ENCODE measurements around the gene MIEF2. TPM values are rescaled to one million over a fixed set of nuclear protein-coding genes. Genes with fewer than 3 reads are reported as not detected.
A peak's percentile ranks its signal among the peaks of the same experiment; 100 is the strongest.

Gene MIEF2
- polyA plus RNA-seq, 1 of the 3 experiments (the other 2 are of a cell fraction) = 12.7 TPM

DNA sequence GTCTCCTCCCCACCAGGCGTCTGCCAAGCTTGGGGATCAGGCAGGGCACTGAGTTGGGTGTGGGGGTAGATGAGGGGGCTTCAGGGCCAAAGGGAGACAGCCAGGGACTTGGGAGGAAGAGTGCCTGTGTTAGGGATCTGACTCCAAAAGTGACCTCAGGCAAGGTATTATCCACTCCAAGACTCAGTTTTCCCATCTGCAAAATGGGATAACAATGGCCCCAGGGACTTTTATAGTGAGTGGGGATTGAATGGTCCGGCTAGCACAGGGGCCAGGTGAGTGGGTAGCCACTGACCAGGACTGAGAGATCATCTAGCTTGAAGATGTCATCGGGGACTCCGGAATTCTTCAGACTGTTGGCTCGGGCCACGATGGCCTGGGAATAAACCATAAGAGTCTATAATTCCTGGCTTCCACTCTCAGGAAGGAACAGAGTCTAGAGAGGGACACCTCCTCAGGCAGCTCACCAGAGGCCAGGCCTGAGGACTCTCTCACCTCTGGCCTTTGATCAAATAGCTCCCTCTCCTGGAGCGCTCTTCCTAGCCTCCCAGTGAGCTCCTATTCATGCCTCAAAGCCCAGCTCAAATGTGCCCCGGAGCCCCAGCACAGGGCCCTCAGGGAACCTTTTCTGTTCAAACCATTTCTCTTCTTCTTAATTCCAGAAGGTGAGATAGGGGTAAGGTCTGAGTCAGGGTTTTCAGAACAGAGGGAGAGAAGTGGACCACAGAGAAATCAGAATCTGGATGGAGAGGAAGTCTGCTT lies 5.4 kb upstream of the MIEF2 start (continued):
- TF ChIP-seq FOXM1 (IDR thresholded peaks at IDR 0.05; ENCODE audit: low read depth) (no peak), CHD2 (IDR thresholded peaks at IDR 0.05; ENCODE audit: low read length, partially characterized antibody) (no peak), YY1 (IDR thresholded peaks at IDR 0.05; ENCODE audit: low read depth) (no peak)

- Histone ChIP-seq H3K27me3 (ENCODE audit: insufficient read depth) (no peaks in the 10 kb centered on the region), H4K20me1 (ENCODE audit: insufficient read depth) (peaks cover 36% of the 10 kb centered on the region), H3K9me2 (no peaks in the 10 kb centered on the region), H2AFZ (ENCODE audit: low read depth) (no peak overlapping the region), H3K4me3 (ENCODE audit: low read depth in 2 of 2, low read length in 1 of 2) (no peak overlapping the region), H3K9me3 (no peaks in the 10 kb centered on the region), H3K36me3 (replicated peaks in 1 of 2; ENCODE audit: control insufficient read depth in 1 of 2, insufficient read depth in 2 of 2, low read length in 1 of 2) (peaks cover 19 to 52% of the 10 kb centered on the region in 2 experiments), H3K79me2 (ENCODE audit: insufficient read depth) (peaks cover 44% of the 10 kb centered on the region), H3F3A (replicated peaks; ENCODE audit: insufficient read depth) (peaks cover 12% of the 10 kb centered on the region), H3K9ac (no peak overlapping the region), H3K4me2 (peak overlapping the region; percentile 94), H3K4me1 (ENCODE audit: control insufficient read depth in 1 of 2, insufficient read depth in 2 of 2, low read depth in 1 of 2, low read length in 1 of 2) (peaks cover under 1 to 27% of the 10 kb centered on the region in 2 experiments; a peak in 2 of 4 replicates), H3K27ac (ENCODE audit: low read depth in 2 of 2, low read length in 1 of 2) (no peak overlapping the region)
- WGBS (ENCODE audit: low lambda C conversion rate) = 91% methylated on average over 2 of the region's 11 CpGs
- TF ChIP-seq, protein P1, sequence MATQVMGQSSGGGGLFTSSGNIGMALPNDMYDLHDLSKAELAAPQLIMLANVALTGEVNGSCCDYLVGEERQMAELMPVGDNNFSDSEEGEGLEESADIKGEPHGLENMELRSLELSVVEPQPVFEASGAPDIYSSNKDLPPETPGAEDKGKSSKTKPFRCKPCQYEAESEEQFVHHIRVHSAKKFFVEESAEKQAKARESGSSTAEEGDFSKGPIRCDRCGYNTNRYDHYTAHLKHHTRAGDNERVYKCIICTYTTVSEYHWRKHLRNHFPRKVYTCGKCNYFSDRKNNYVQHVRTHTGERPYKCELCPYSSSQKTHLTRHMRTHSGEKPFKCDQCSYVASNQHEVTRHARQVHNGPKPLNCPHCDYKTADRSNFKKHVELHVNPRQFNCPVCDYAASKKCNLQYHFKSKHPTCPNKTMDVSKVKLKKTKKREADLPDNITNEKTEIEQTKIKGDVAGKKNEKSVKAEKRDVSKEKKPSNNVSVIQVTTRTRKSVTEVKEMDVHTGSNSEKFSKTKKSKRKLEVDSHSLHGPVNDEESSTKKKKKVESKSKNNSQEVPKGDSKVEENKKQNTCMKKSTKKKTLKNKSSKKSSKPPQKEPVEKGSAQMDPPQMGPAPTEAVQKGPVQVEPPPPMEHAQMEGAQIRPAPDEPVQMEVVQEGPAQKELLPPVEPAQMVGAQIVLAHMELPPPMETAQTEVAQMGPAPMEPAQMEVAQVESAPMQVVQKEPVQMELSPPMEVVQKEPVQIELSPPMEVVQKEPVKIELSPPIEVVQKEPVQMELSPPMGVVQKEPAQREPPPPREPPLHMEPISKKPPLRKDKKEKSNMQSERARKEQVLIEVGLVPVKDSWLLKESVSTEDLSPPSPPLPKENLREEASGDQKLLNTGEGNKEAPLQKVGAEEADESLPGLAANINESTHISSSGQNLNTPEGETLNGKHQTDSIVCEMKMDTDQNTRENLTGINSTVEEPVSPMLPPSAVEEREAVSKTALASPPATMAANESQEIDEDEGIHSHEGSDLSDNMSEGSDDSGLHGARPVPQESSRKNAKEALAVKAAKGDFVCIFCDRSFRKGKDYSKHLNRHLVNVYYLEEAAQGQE (IDR thresholded peaks at IDR 0.05; ENCODE audit: low read depth, low read length) = peak; percentile 39; the same call in 1 of the 2 replicates
- TF ChIP-seq FOXM1 (IDR thresholded peaks at IDR 0.05; ENCODE audit: low read depth) = no peak
- ChIA-PET CTCF (interaction anchor here (0.8 to 1.4 kb wide), 2 partner anchors 9 to 27 kb away, joined by 3 read pairs; no protein-coding TSS in a partner anchor), POLR2A (no interaction called here)
- DNase-seq = no peak
Observed at GRCh38 chr17:18256351-18256750, 4.1 kb upstream of the MIEF2 start.

- H4K20me1 ChIP-seq (ENCODE audit: insufficient read depth) = peaks cover 36% of the 10 kb centered on the region
- TF ChIP-seq NRF1 (IDR thresholded peaks at IDR 0.05; ENCODE audit: low read depth, low read length) = no peak
- no peak for TF ChIP-seq CTCF (IDR thresholded peaks at IDR 0.05)
- no peak for TF ChIP-seq TEAD4 (IDR thresholded peaks at IDR 0.05; ENCODE audit: borderline replicate concordance, insufficient read depth)
- no peak for TF ChIP-seq TAF1 (IDR thresholded peaks at IDR 0.05; ENCODE audit: borderline replicate concordance, low read depth, low read length)
- TF ChIP-seq ELF1 (IDR thresholded peaks at IDR 0.05) = no peak
- TF ChIP-seq RAD21 (IDR thresholded peaks at IDR 0.05; ENCODE audit: low read length) = no peak
- TF ChIP-seq, protein P2, sequence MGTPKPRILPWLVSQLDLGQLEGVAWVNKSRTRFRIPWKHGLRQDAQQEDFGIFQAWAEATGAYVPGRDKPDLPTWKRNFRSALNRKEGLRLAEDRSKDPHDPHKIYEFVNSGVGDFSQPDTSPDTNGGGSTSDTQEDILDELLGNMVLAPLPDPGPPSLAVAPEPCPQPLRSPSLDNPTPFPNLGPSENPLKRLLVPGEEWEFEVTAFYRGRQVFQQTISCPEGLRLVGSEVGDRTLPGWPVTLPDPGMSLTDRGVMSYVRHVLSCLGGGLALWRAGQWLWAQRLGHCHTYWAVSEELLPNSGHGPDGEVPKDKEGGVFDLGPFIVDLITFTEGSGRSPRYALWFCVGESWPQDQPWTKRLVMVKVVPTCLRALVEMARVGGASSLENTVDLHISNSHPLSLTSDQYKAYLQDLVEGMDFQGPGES (IDR thresholded peaks at IDR 0.05; ENCODE audit: low read depth, low read length) = no peak
- TF ChIP-seq, protein P3, sequence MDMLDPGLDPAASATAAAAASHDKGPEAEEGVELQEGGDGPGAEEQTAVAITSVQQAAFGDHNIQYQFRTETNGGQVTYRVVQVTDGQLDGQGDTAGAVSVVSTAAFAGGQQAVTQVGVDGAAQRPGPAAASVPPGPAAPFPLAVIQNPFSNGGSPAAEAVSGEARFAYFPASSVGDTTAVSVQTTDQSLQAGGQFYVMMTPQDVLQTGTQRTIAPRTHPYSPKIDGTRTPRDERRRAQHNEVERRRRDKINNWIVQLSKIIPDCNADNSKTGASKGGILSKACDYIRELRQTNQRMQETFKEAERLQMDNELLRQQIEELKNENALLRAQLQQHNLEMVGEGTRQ (IDR thresholded peaks at IDR 0.05; ENCODE audit: borderline replicate concordance, low read depth, low read length) = no peak
- no peak for TF ChIP-seq YY1 (IDR thresholded peaks at IDR 0.05; ENCODE audit: low read depth)
- TF ChIP-seq PBX3 (IDR thresholded peaks at IDR 0.05) = no peak
- TF ChIP-seq SIN3A (IDR thresholded peaks at IDR 0.05; ENCODE audit: borderline replicate concordance, low read depth, low read length) = no peak
- TF ChIP-seq MEF2A (IDR thresholded peaks at IDR 0.05; ENCODE audit: borderline replicate concordance, low read depth) = no peak
Observed at GRCh38 chr17:18256776-18257175, 3.7 kb upstream of the MIEF2 start.

More at GRCh38 chr17:18256776-18257175, 3.7 kb upstream of the MIEF2 start:
- no peak overlapping the region for H3K27ac ChIP-seq (ENCODE audit: low read depth in 2 of 2, low read length in 1 of 2)
- H3K36me3 ChIP-seq (replicated peaks in 1 of 2; ENCODE audit: control insufficient read depth in 1 of 2, insufficient read depth in 2 of 2, low read length in 1 of 2) = peaks cover 18 to 48% of the 10 kb centered on the region in 2 experiments
- no peaks in the 10 kb centered on the region for H3K27me3 ChIP-seq (ENCODE audit: insufficient read depth)
- peaks cover 5 to 31% of the 10 kb centered on the region in 2 experiments; a peak in 2 of 4 replicates for H3K4me1 ChIP-seq (ENCODE audit: control insufficient read depth in 1 of 2, insufficient read depth in 2 of 2, low read depth in 1 of 2, low read length in 1 of 2)
- no peaks in the 10 kb centered on the region for H3K9me2 ChIP-seq
- WGBS (ENCODE audit: low lambda C conversion rate) = 82% methylated on average over 6 of the region's 7 CpGs
- no peaks in the 10 kb centered on the region for H3K9me3 ChIP-seq
- peak overlapping the region; percentile 99; the same call in 1 of the 2 replicates for H3K9ac ChIP-seq
- H3K4me2 ChIP-seq = peak overlapping the region; percentile 94
- no peak overlapping the region for H2AFZ ChIP-seq (ENCODE audit: low read depth)
- H3K4me3 ChIP-seq (ENCODE audit: low read depth in 2 of 2, low read length in 1 of 2) = peak overlapping the region in 1 of 2 experiments; percentile 85; a peak in 3 of 4 replicates
- ChIA-PET POLR2A (no interaction called here), CTCF (interaction anchor here (0.6 to 3.6 kb wide), 4 partner anchors 9 to 28 kb away, joined by 3 to 21 read pairs (median 4); no protein-coding TSS in a partner anchor)
- peaks cover 48% of the 10 kb centered on the region for H3K79me2 ChIP-seq (ENCODE audit: insufficient read depth)
- no peak for DNase-seq
- peaks cover 12% of the 10 kb centered on the region for H3F3A ChIP-seq (replicated peaks; ENCODE audit: insufficient read depth)

Measured in SK-N-SH (cell line).